ENCODE measurements around the gene NUB1.

The NUB1 gene

GRCh38 chr7:151322906-151323305, 18.7 kb upstream of the NUB1 start:
- H3K9me3 ChIP-seq (ENCODE audit: insufficient read depth, low read length, severe bottlenecking): peaks cover 29% of the 10 kb centered on the region
- H3K4me3 ChIP-seq (ENCODE audit: low read depth in 1 of 2, low read length in 2 of 2): no peak overlapping the region
- H3K4me2 ChIP-seq (ENCODE audit: insufficient read depth, low read length): no peak overlapping the region
- DNase-seq (no peak), ATAC-seq (ENCODE audit: insufficient read depth, low read depth) (no peak)
- H3K36me3 ChIP-seq (ENCODE audit: insufficient read depth, low read length): no peaks in the 10 kb centered on the region
- no peak overlapping the region for H3K27ac ChIP-seq (ENCODE audit: low read length)
- no peaks in the 10 kb centered on the region for H3K79me2 ChIP-seq (ENCODE audit: insufficient read depth, low read length)
- no peak overlapping the region for H3K9ac ChIP-seq (ENCODE audit: low read depth, low read length)
- no peak overlapping the region for H2AFZ ChIP-seq (ENCODE audit: low read depth, low read length)
- no peaks in the 10 kb centered on the region for H4K20me1 ChIP-seq (ENCODE audit: insufficient read depth, low read length)
- no peaks in the 10 kb centered on the region for H3K4me1 ChIP-seq (ENCODE audit: insufficient read depth, low read length)
- peaks cover 8% of the 10 kb centered on the region for H3K27me3 ChIP-seq (ENCODE audit: insufficient read depth, low read length, poor library complexity)
- TF ChIP-seq CTCF (IDR thresholded peaks at IDR 0.05; ENCODE audit: borderline replicate concordance, extremely low read depth, low read length, poor library complexity, severe bottlenecking): no peak
- TF ChIP-seq EZH2 (IDR thresholded peaks at IDR 0.05; ENCODE audit: borderline replicate concordance, low read depth, low read length, severe bottlenecking): no peak

GRCh38 chr7:151327022-151327421, 14.6 kb upstream of the NUB1 start:
- H3K9me3 ChIP-seq (ENCODE audit: insufficient read depth, low read length, severe bottlenecking): peaks cover 2% of the 10 kb centered on the region
- H4K20me1 ChIP-seq (ENCODE audit: insufficient read depth, low read length): no peaks in the 10 kb centered on the region
- H3K27me3 ChIP-seq (ENCODE audit: insufficient read depth, low read length, poor library complexity): peaks cover 8% of the 10 kb centered on the region
- H3K36me3 ChIP-seq (ENCODE audit: insufficient read depth, low read length): no peaks in the 10 kb centered on the region
- H2AFZ ChIP-seq (ENCODE audit: low read depth, low read length): no peak overlapping the region
- no peak overlapping the region for H3K4me3 ChIP-seq (ENCODE audit: low read depth in 1 of 2, low read length in 2 of 2)
- no peaks in the 10 kb centered on the region for H3K79me2 ChIP-seq (ENCODE audit: insufficient read depth, low read length)
- no peaks in the 10 kb centered on the region for H3K4me1 ChIP-seq (ENCODE audit: insufficient read depth, low read length)
- ATAC-seq (ENCODE audit: insufficient read depth, low read depth): no peak
- no peak for DNase-seq
- no peak for TF ChIP-seq CTCF (IDR thresholded peaks at IDR 0.05; ENCODE audit: borderline replicate concordance, extremely low read depth, low read length, poor library complexity, severe bottlenecking)
- TF ChIP-seq EZH2 (IDR thresholded peaks at IDR 0.05; ENCODE audit: borderline replicate concordance, low read depth, low read length, severe bottlenecking): no peak
- H3K4me2 ChIP-seq (ENCODE audit: insufficient read depth, low read length): no peak overlapping the region
- H3K27ac ChIP-seq (ENCODE audit: low read length): no peak overlapping the region
- H3K9ac ChIP-seq (ENCODE audit: low read depth, low read length): no peak overlapping the region

GRCh38 chr7:151327659-151328058, 14.0 kb upstream of the NUB1 start:
- no peak overlapping the region for H3K4me2 ChIP-seq (ENCODE audit: insufficient read depth, low read length)
- DNase-seq (no peak), ATAC-seq (ENCODE audit: insufficient read depth, low read depth) (no peak)
- TF ChIP-seq CTCF (IDR thresholded peaks at IDR 0.05; ENCODE audit: borderline replicate concordance, extremely low read depth, low read length, poor library complexity, severe bottlenecking) (no peak), EZH2 (IDR thresholded peaks at IDR 0.05; ENCODE audit: borderline replicate concordance, low read depth, low read length, severe bottlenecking) (no peak)
- no peak overlapping the region for H2AFZ ChIP-seq (ENCODE audit: low read depth, low read length)
- no peaks in the 10 kb centered on the region for H3K4me1 ChIP-seq (ENCODE audit: insufficient read depth, low read length)
- H3K9ac ChIP-seq (ENCODE audit: low read depth, low read length): no peak overlapping the region
- H4K20me1 ChIP-seq (ENCODE audit: insufficient read depth, low read length): no peaks in the 10 kb centered on the region
- peaks cover 8% of the 10 kb centered on the region for H3K27me3 ChIP-seq (ENCODE audit: insufficient read depth, low read length, poor library complexity)
- no peaks in the 10 kb centered on the region for H3K79me2 ChIP-seq (ENCODE audit: insufficient read depth, low read length)
- H3K27ac ChIP-seq (ENCODE audit: low read length): no peak overlapping the region
- H3K4me3 ChIP-seq (ENCODE audit: low read depth in 1 of 2, low read length in 2 of 2): no peak overlapping the region
- no peaks in the 10 kb centered on the region for H3K36me3 ChIP-seq (ENCODE audit: insufficient read depth, low read length)
- H3K9me3 ChIP-seq (ENCODE audit: insufficient read depth, low read length, severe bottlenecking): no peaks in the 10 kb centered on the region

- no peak overlapping the region for H3K4me3 ChIP-seq (ENCODE audit: low read depth in 1 of 2, low read length in 2 of 2)
- H2AFZ ChIP-seq (ENCODE audit: low read depth, low read length): no peak overlapping the region
- no peaks in the 10 kb centered on the region for H4K20me1 ChIP-seq (ENCODE audit: insufficient read depth, low read length)
- H3K27ac ChIP-seq (ENCODE audit: low read length): no peak overlapping the region
- no peak overlapping the region for H3K4me2 ChIP-seq (ENCODE audit: insufficient read depth, low read length)
- no peaks in the 10 kb centered on the region for H3K36me3 ChIP-seq (ENCODE audit: insufficient read depth, low read length)
- peaks cover 5% of the 10 kb centered on the region for H3K27me3 ChIP-seq (ENCODE audit: insufficient read depth, low read length, poor library complexity)
- DNase-seq (no peak), ATAC-seq (ENCODE audit: insufficient read depth, low read depth) (no peak)
- TF ChIP-seq CTCF (IDR thresholded peaks at IDR 0.05; ENCODE audit: borderline replicate concordance, extremely low read depth, low read length, poor library complexity, severe bottlenecking): no peak
- no peak for TF ChIP-seq EZH2 (IDR thresholded peaks at IDR 0.05; ENCODE audit: borderline replicate concordance, low read depth, low read length, severe bottlenecking)
- no peaks in the 10 kb centered on the region for H3K4me1 ChIP-seq (ENCODE audit: insufficient read depth, low read length)
- no peaks in the 10 kb centered on the region for H3K79me2 ChIP-seq (ENCODE audit: insufficient read depth, low read length)
- no peak overlapping the region for H3K9ac ChIP-seq (ENCODE audit: low read depth, low read length)
- no peaks in the 10 kb centered on the region for H3K9me3 ChIP-seq (ENCODE audit: insufficient read depth, low read length, severe bottlenecking)
Observed at GRCh38 chr7:151330181-151330580, 11.4 kb upstream of the NUB1 start.
